Lung (tissue), 12 donors: ENCODE measurements around the gene LCORL. TPM values are rescaled to one million over a fixed set of nuclear protein-coding genes. Genes with fewer than 3 reads are reported as not detected.

Experiments used
- ATAC-seq: fragments of 200-7000 bp; cut with Tn5 transposase; one replicate; pipeline ENCODE4 v1.9.1; 2020; ENCODE audit warnings: moderate number of reproducible peaks; ENCODE audit not compliant: insufficient read depth, low FRiP score
- DNase-seq, 3 donors: peaks; one replicate each; pipeline ENCODE4 v3.0.0-alpha.2; 2013 to 2017
- H3K27ac ChIP-seq, 2 donors: one replicate each; pipeline ENCODE4 v1.5.1; 2013; ENCODE audit warnings: mild to moderate bottlenecking in 2 of 2, moderate library complexity in 2 of 2, control low read depth in 1 of 2, inconsistent platforms in 1 of 2, low read depth in 1 of 2, low read length in 1 of 2
- H3K27me3 ChIP-seq, 3 donors: one replicate each; pipeline ENCODE4 v1.5.1; 2013; ENCODE audit warnings: low read length in 2 of 3; ENCODE audit not compliant: control insufficient read depth in 3 of 3, insufficient read depth in 3 of 3
- H3K36me3 ChIP-seq, 4 donors: one replicate each; pipeline ENCODE4 v1.5.1; 2013; ENCODE audit warnings: low read length in 4 of 4, mild to moderate bottlenecking in 1 of 4, moderate library complexity in 1 of 4; ENCODE audit not compliant: control insufficient read depth in 4 of 4, insufficient read depth in 4 of 4
- H3K4me1 ChIP-seq, 5 donors: one replicate each; pipeline ENCODE4 v1.5.1; 2013; ENCODE audit warnings: low read length in 5 of 5, mild to moderate bottlenecking in 2 of 5, moderate library complexity in 1 of 5; ENCODE audit not compliant: control insufficient read depth in 5 of 5, insufficient read depth in 5 of 5
- H3K4me3 ChIP-seq: one replicate; pipeline ENCODE4 v1.5.1; 2013; ENCODE audit warnings: mild to moderate bottlenecking, control low read depth, moderate library complexity
- H3K9ac ChIP-seq, 2 donors: one replicate each; pipeline ENCODE4 v1.5.1; 2013; ENCODE audit warnings: low read length in 2 of 2, control low read depth in 1 of 2; ENCODE audit not compliant: insufficient read depth in 1 of 2
- H3K9me3 ChIP-seq, 4 donors: one replicate each; pipeline ENCODE4 v1.5.1; 2013; ENCODE audit warnings: low read length in 3 of 4, mild to moderate bottlenecking in 1 of 4, moderate library complexity in 1 of 4; ENCODE audit not compliant: control insufficient read depth in 4 of 4, insufficient read depth in 3 of 4
- CTCF ChIP-seq: IDR thresholded peaks from 2 replicates; pipeline ENCODE4 v1.5.1; 2012; ENCODE audit warnings: mild to moderate bottlenecking; ENCODE audit errors: control extremely low read depth, extremely low read depth
- WGBS, 2 donors: extraction: QIAGEN DNeasy Blood & Tissue Kit; methylation state at CpG; one replicate each; pipeline ENCODE4 v1.1.7; 2013; 5-methylcytosine and 5-hydroxymethylcytosine counted together
- polyA plus RNA-seq, 2 donors: library from polyadenylated mRNA; stranded (reverse); fragments of 200-250 nt; gene quantifications; one replicate each; pipeline ENCODE4 v1.2.1, GENCODE V29; 2013
- total RNA-seq, 2 donors: library from RNA; depleted of rRNA in 1 of 2; stranded (reverse); fragments of >200 nt in 1 of 2; gene quantifications; one replicate each; pipeline ENCODE4 v1.2.1, GENCODE V29; 2014 to 2021
- donor health status: control.
- donor health status: control.
- donor health status: Bipolar disorder and iron deficiency.
- donor health status: healthy.
- donor health status: DM: yes; HTN: yes; CAD: no.

LCORL gene
- total and polyA plus RNA-seq, 4 donors, result 2.8 to 29.0 (median 7.0) TPM

GRCh38 chr4:17894421-17894820 is 127.1 kb downstream of the LCORL start:
- Histone ChIP-seq H3K4me1 (no peaks in the 10 kb centered on the region), H3K4me3 (no peak overlapping the region), H3K27ac (no peak overlapping the region), H3K9ac (no peak overlapping the region), H3K9me3 (no peaks in the 10 kb centered on the region), H3K27me3 (no peaks in the 10 kb centered on the region), H3K36me3 (peaks cover 0 to 2% (median 0%) of the 10 kb centered on the region in 4 donors)
- no peak for TF ChIP-seq CTCF
- DNase-seq, result no peak
- no peak for ATAC-seq
- 84 to 91% methylated on average over 3 of the region's 3 CpGs for WGBS, 2 donors

- Histone ChIP-seq H3K9me3 (no peaks in the 10 kb centered on the region), H3K4me1 (no peaks in the 10 kb centered on the region), H3K36me3 (peaks cover 0 to 2% (median under 1%) of the 10 kb centered on the region in 4 donors), H3K27me3 (no peaks in the 10 kb centered on the region), H3K27ac (no peak overlapping the region), H3K9ac (no peak overlapping the region), H3K4me3 (no peak overlapping the region)
- TF ChIP-seq CTCF, result no peak
- ATAC-seq (no peak), DNase-seq (no peak)
- 100% methylated on average over 1 of the region's 1 CpG for WGBS, 2 donors
Measured at GRCh38 chr4:17889692-17890091, 131.9 kb downstream of the LCORL start.

DNA sequence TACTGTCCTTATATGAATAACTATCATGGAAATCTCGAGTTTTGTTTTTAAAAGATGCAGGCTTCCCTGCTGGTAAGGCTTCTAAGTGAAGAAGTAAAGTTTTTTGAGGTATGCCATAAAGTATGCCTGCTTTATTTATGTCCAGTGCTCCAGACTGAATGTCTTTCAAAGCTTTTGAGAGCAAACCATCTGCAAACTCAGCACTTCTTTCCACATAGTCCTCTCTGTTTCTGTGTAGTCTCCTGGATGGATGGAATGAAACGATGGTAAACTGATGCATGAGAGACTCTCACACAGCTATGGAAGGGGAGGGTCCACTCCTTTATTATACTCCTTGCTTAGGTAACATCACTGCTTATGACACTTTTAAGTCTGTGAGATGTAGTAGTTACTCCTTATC is 137.0 kb downstream of the LCORL start:
- Histone ChIP-seq H3K27me3 (no peaks in the 10 kb centered on the region), H3K4me1 (no peaks in the 10 kb centered on the region), H3K9ac (no peak overlapping the region), H3K36me3 (peaks cover 0 to 11% (median 5%) of the 10 kb centered on the region in 4 donors), H3K4me3 (no peak overlapping the region), H3K27ac (no peak overlapping the region), H3K9me3 (no peaks in the 10 kb centered on the region)
- TF ChIP-seq CTCF, result no peak
- ATAC-seq (no peak), DNase-seq (no peak)
- WGBS, 2 donors, result 93 to 97% methylated on average over 2 of the region's 2 CpGs

GRCh38 chr4:17884063-17884462 is 137.5 kb downstream of the LCORL start:
- no peak overlapping the region for H3K4me3 ChIP-seq
- peaks cover 0 to 11% (median 5%) of the 10 kb centered on the region in 4 donors for H3K36me3 ChIP-seq
- no peak overlapping the region for H3K9ac ChIP-seq
- H3K27me3 ChIP-seq, result no peaks in the 10 kb centered on the region
- ATAC-seq (no peak), DNase-seq (no peak)
- H3K9me3 ChIP-seq, result no peaks in the 10 kb centered on the region
- H3K27ac ChIP-seq, result no peak overlapping the region
- no peak for TF ChIP-seq CTCF
- 96 to 99% methylated on average over 2 of the region's 2 CpGs for WGBS, 2 donors
- H3K4me1 ChIP-seq, result no peaks in the 10 kb centered on the region
